ENCODE measurements around the gene HNMT.
"Not testable (repeated sequence)": the region's sequence is repeated elsewhere in the genome, so short reads cannot be mapped to it uniquely, and the experiment has no call there.

HNMT gene

GRCh38 chr2:138016351-138017087, 52.2 kb downstream of the HNMT start:
- DNase-seq = no peak

- DNase-seq = no peak
These were observed 53.6 kb downstream of the HNMT start for GRCh38 chr2:138017824-138018223.

DNA sequence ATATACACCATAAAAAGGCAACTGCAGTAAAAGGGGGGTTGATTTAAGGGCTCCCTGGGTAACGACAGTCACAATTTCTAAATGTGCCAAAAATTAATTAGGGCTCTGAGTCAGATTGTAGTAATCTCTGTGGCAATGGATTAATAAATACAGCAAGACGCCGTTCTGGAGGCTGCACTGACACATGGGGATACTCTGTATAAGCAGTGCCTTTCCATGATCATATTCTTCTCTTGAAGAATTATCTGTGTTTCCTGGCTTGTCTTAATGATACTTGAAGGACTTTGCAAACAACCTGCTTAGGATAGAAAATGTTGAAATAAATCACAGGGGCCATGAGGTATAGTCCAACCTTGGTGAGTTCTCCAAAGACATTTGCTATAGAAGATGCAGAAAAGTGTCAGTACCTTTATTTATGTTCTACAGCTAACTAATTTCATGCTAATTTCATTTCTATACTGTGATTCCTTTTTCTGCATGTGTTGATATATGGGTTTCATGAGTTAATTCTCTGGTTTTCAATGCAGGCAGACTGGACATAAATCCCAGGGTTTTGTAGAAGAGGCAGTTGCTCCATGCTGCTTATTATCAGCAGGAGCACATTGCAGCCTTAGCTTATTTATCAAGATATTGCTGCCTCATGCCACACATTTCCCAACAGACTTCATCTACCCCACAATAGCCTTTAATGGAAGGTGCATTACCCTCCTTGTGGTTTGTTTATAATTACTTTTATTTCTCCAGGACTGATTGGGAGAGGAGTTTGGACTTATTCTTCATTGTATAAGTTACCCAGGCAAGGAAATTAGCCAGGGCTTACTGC, 54.8 kb downstream of the HNMT start:
- DNase-seq = no peak

GRCh38 chr2:138020432-138020831, 56.2 kb downstream of the HNMT start:
- no peak for DNase-seq

DNA sequence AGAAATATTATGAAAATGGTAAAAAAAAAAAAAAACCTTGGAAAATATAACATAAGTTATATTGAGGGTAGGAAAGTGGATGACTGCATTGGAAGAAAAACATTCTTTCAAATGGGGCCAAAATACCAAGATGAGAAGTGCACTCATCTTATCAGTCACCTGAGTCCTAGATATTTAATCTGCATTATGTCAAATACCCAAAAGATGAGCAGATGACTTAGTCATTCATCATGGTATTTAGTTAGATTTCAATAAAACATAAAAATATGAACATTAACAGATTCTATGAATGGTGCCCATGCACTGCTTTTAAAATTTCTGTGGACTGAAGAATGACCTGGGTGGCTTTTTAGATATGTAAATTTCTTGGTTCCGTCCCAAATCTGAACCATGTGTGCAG, 56.9 kb downstream of the HNMT start:
- DNase-seq = no peak

- no peak for DNase-seq
These were observed 59.0 kb downstream of the HNMT start for GRCh38 chr2:138023298-138023697.

- DNase-seq = no peak
These were observed 59.7 kb downstream of the HNMT start for GRCh38 chr2:138023976-138024375.

- DNase-seq = no peak
These were observed 62.1 kb downstream of the HNMT start for GRCh38 chr2:138026111-138027020.

DNA sequence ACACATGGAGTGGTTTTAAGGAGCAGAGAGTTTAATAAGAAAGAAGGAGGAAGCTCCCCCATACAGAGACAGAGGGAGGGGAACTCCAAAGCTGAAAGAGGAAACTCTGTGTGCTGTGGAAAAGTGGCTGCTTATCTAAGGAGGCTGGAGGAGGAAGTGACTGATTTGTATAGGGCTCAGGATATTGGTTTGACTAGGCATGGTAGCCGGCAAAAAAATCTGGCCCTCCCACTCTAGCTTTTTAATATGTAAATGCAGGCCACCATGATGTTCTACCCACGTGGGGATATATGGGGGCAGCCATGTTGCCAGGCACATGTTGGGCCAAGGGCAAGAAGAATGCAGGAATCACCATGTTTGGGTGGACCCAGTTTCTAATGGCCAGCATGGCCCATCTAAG, 64.3 kb downstream of the HNMT start:
- no peak for DNase-seq

DNA sequence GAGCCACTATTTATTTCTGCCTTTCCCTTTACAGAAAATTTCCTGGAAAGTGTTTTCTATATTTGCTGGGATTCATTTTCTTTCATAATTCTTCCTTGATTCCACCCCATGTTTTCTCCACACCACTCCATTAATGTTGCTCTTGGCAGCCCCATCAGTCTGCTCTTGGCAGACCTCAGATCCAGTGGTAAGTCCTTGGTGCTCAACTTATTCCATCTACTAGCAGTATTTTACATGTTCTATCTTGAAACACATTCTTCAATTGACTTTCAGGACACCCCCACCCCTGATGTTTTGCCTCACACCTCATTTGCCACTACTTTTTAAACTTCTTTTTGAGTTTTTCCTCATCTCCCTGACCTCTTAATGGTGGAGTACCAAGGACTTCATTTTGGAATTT, 65.0 kb downstream of the HNMT start:
- no peak for DNase-seq

GRCh38 chr2:138030459-138030858, 66.2 kb downstream of the HNMT start:
- DNase-seq = no peak

DNA sequence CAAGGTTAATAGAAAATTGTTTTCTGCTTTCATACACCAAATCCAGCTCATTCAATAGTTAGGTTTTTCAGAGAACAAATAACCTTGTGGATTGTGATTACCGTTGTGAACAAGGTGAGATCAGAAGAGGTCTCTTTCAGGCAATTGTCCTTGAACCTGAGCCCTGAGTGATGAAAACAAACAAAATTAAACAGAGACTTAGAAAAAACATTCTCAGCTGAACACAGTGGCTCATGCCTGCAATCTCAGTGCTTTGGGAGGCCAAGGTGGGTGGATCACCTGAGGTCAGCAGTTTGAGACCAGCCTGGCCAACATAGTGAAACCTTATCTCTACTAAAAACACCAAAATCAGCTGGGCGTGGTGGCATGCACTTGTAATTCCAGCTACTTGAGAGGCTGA, 68.1 kb downstream of the HNMT start:
- no peak for DNase-seq

GRCh38 chr2:138034536-138034935, 70.3 kb downstream of the HNMT start:
- no peak for DNase-seq

GRCh38 chr2:138035608-138036217, 71.4 kb downstream of the HNMT start:
- DNase-seq = no peak

- no peak for DNase-seq
These were observed 72.2 kb downstream of the HNMT start for GRCh38 chr2:138036522-138036921.

- no peak for DNase-seq
These were observed 72.8 kb downstream of the HNMT start for GRCh38 chr2:138037090-138037489.

DNA sequence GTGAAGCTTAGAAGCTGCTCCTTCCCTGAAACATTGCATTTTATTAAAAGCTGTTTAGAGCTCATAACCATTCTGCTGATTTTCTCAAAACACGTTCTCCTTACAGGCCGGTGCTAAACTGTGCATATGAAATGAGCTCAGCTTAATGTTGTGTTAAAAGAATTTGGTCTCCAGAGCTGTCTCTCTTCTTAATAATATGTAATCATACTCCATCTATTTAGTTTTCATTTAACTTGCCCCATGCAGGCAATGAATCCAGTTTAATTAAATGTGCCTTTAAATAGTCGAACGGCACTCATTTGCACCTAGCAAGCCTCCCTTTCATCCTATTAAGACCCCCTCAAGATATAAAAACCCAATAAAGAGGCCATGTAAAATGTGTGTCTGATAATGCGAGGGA, 76.3 kb downstream of the HNMT start:
- no peak for DNase-seq

DNA sequence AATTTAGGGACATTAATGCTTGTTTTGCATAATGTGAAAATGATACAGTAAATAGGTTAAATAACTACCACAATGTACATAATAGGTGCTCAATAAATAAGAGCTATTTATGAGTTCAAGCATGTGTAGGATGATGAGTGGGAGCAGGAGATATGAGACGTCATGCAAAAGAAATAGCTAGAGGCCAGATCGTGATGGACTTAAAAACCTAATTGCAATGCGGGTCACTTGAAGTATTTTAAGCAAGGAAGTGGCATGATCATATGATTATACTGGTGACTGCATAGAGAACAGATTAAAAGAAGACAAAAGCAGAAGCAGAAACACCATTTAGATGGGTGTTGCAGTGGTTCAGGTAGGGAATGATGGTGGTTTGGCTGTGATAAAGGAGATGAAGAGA, 78.0 kb downstream of the HNMT start:
- DNase-seq = no peak

DNA sequence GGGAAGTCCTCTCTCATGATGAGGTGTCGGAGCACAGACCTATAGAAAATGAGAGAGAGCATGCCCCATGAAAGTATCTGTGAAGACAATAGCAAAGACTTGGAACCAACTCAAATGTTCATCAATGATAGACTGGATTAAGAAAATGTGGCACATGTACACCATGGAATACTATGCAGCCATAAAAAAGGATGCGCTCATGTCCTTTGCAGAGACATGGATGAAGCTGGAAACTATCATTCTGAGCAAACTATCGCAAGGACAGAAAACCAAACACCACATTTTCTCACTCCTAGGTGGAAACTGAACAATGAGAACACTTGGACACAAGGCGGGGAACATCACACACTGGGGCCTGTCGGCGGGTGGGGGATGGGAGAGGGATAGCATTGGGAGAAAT, 79.3 kb downstream of the HNMT start:
- not testable (repeated sequence) for DNase-seq

GRCh38 chr2:138058427-138058826, 94.2 kb downstream of the HNMT start:
- no peak for DNase-seq

- no peak for DNase-seq
These were observed 95.4 kb downstream of the HNMT start for GRCh38 chr2:138059487-138060300.

- no peak for DNase-seq
These were observed 96.0 kb downstream of the HNMT start for GRCh38 chr2:138060301-138060635.

Measured in stimulated activated naive CD4-positive, alpha-beta T cell (primary cell).